Measurements from ENCODE around the gene HBS1L. TPM values are rescaled to one million over a fixed set of nuclear protein-coding genes. Genes with fewer than 3 reads are reported as not detected.

HBS1L gene
- total RNA-seq, 4 donors from 2014 or later, result 31.2 to 54.2 (median 46.0) TPM

DNA sequence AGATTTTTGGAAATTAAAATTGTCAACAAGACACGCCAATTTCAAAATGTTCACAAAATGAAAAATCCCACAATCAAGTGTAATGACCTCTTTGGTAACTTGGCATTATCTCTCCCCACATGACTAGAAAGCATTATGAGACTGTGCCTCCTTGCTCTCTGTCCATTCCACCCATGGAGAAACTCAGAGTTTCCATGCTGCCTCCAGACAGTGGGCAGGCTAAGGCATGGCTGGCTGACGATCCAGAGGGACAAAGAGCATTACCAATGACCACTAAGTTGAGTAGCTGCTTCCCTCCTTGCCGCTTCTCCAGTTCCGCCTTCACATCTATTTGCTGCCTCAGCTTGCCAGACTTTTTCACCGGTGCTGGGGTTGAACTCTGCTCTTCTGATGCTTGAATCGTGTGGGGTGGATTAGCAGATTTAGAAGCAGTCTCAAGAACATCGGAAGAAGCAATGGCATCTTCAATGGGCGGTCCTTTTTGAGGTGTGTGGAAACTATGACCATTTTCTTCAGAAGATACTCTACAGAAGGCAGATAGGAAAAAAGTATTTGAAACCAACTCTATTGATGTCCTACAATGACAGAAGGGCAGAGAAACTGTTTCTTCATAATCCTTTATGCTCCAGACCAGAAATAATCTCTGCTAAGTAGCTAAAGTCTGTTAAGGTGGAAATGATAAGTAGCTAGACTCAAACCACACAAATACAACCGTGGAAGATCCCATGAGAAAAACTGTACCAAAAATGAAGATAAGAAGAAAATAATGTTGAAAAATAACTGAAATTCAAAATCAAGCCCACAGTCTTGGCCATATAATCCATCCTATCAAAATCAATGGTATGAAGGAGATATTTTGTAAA lies 57.3 kb downstream of the HBS1L start:
- Histone ChIP-seq H3K4me1 (no peaks in the 10 kb centered on the region), H3K9me3 (no peaks in the 10 kb centered on the region), H3K27me3 (no peaks in the 10 kb centered on the region), H3K4me3 (no peak overlapping the region), H3K27ac (no peak overlapping the region), H3K36me3 (peaks cover 0 to 42% (median 0%) of the 10 kb centered on the region in 3 donors)
- no peak for DNase-seq (ENCODE audit: low spot score in 2 of 2)
- TF ChIP-seq EP300 (IDR thresholded peaks at IDR 0.05), result no peak
- no peak for TF ChIP-seq POLR2A (IDR thresholded peaks at IDR 0.05)
- TF ChIP-seq, protein P1, sequence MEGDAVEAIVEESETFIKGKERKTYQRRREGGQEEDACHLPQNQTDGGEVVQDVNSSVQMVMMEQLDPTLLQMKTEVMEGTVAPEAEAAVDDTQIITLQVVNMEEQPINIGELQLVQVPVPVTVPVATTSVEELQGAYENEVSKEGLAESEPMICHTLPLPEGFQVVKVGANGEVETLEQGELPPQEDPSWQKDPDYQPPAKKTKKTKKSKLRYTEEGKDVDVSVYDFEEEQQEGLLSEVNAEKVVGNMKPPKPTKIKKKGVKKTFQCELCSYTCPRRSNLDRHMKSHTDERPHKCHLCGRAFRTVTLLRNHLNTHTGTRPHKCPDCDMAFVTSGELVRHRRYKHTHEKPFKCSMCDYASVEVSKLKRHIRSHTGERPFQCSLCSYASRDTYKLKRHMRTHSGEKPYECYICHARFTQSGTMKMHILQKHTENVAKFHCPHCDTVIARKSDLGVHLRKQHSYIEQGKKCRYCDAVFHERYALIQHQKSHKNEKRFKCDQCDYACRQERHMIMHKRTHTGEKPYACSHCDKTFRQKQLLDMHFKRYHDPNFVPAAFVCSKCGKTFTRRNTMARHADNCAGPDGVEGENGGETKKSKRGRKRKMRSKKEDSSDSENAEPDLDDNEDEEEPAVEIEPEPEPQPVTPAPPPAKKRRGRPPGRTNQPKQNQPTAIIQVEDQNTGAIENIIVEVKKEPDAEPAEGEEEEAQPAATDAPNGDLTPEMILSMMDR (IDR thresholded peaks at IDR 0.05), result no peak
- 89 to 92% methylated on average over 9 of the region's 9 CpGs for WGBS, 2 donors

DNA sequence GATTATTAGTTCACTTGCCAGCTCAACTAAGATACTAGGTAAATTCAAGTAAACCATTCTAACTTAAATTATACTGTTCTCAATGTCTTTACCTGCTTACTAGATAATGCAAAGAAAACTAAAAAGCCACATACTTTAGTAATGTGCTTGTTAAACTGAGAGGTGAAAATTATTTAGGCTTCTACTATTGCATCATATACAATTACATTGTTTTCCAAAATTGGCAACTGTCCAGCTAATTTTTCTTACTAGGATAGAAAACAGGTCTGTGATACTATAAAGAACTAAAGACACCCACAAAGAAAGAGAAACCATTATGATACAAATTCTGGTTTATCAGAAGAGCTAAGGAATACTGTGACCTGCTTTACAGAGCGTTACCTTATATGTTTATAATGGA lies 59.1 kb downstream of the HBS1L start:
- H3K27ac ChIP-seq, result no peak overlapping the region
- no peak overlapping the region for H3K4me3 ChIP-seq
- H3K27me3 ChIP-seq, result no peaks in the 10 kb centered on the region
- TF ChIP-seq, protein P1 (IDR thresholded peaks at IDR 0.05), result no peak
- TF ChIP-seq POLR2A (IDR thresholded peaks at IDR 0.05), result no peak
- TF ChIP-seq EP300 (IDR thresholded peaks at IDR 0.05), result no peak
- 97 to 98% methylated on average over 1 of the region's 1 CpG for WGBS, 2 donors
- no peaks in the 10 kb centered on the region for H3K9me3 ChIP-seq
- no peaks in the 10 kb centered on the region for H3K4me1 ChIP-seq
- H3K36me3 ChIP-seq, result peaks cover 0 to 60% (median 0%) of the 10 kb centered on the region in 3 donors
- no peak for DNase-seq (ENCODE audit: low spot score in 2 of 2)

DNA sequence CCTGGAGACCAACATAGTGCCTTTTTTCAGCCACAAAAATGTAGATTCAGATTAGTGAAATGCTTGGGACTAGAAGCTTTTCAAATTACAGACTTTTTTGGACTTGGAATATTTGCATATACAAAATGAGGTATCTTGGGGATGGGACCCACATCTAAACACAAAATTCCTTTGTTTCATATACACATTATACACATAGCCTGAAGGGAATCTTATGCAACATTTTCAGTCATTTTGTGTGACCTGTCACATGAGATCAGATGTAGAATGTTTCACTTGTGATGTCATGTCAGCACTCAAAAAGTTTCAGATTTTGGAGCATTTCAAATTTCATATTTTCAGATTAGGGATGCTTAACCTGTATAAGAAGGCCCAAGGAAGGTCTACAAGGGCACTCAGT lies 60.2 kb downstream of the HBS1L start:
- no peak overlapping the region for H3K27ac ChIP-seq
- H3K27me3 ChIP-seq, result no peaks in the 10 kb centered on the region
- DNase-seq (ENCODE audit: low spot score in 2 of 2), result no peak
- H3K4me3 ChIP-seq, result no peak overlapping the region
- H3K36me3 ChIP-seq, result peaks cover 0 to 69% (median 0%) of the 10 kb centered on the region in 3 donors
- TF ChIP-seq, protein P1 (IDR thresholded peaks at IDR 0.05), result no peak
- TF ChIP-seq POLR2A (IDR thresholded peaks at IDR 0.05) (no peak), EP300 (IDR thresholded peaks at IDR 0.05) (no peak)
- H3K4me1 ChIP-seq, result no peaks in the 10 kb centered on the region
- H3K9me3 ChIP-seq, result no peaks in the 10 kb centered on the region

DNA sequence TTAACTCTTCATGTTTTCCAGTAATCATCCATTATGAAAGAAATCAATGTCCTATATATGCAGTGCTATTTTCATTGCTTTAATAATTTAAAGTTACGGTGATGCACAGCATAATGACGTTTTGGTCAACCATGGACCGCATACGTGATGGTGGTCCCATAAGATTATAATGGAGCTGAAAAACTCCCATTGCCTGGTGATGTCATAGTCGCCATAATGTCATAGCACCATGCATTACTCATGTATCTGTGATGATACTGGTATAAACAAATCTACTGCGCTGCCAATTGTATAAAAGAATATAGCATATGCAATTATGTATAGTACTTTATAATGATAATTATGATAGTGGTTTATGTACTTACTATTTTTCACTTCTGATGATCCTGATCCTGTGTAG lies 62.5 kb downstream of the HBS1L start:
- Histone ChIP-seq H3K9me3 (no peaks in the 10 kb centered on the region), H3K4me1 (no peaks in the 10 kb centered on the region), H3K4me3 (no peak overlapping the region), H3K27me3 (no peaks in the 10 kb centered on the region), H3K27ac (no peak overlapping the region), H3K36me3 (peaks cover 0 to 66% (median 0%) of the 10 kb centered on the region in 3 donors)
- DNase-seq (ENCODE audit: low spot score in 2 of 2), result no peak
- 93 to 96% methylated on average over 6 of the region's 6 CpGs for WGBS, 2 donors
- TF ChIP-seq EP300 (IDR thresholded peaks at IDR 0.05) (no peak), POLR2A (IDR thresholded peaks at IDR 0.05) (no peak)
- TF ChIP-seq, protein P1 (IDR thresholded peaks at IDR 0.05), result no peak

DNA sequence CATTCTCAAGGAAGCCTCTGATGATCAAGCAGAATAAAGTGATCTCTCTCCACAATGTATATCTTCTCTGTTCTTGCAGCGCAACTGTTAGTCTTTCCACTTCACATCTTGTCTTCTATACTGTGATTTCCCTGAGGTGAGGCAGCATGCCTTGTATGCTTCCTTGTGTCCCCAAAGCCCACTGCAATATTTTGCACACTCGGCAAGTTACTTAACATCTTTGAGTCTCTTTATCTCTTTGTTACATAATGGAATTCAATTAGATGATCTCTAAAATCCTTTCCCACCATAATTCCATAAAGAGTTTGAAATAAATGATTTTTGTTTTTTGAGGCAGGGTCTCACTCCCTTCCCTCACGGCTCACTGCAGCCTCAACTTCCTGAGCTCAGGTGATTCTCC lies 64.4 kb downstream of the HBS1L start:
- Histone ChIP-seq H3K27me3 (no peaks in the 10 kb centered on the region), H3K9me3 (no peaks in the 10 kb centered on the region), H3K27ac (no peak overlapping the region), H3K4me3 (no peak overlapping the region), H3K4me1 (no peaks in the 10 kb centered on the region), H3K36me3 (peaks cover 0 to 66% (median under 1%) of the 10 kb centered on the region in 3 donors)
- no peak for DNase-seq (ENCODE audit: low spot score in 2 of 2)
- 93 to 95% methylated on average over 3 of the region's 3 CpGs for WGBS, 2 donors
- no peak for TF ChIP-seq POLR2A (IDR thresholded peaks at IDR 0.05)
- TF ChIP-seq, protein P1 (IDR thresholded peaks at IDR 0.05), result no peak
- TF ChIP-seq EP300 (IDR thresholded peaks at IDR 0.05), result no peak

All from tibial nerve (tissue), 4 donors.